Esophagus mucosa (tissue), 1 donor: ENCODE measurements around the gene MPRIP. TPM values are rescaled to one million over a fixed set of nuclear protein-coding genes. Genes with fewer than 3 reads are reported as not detected.
A peak's percentile ranks its signal among the peaks of the same experiment; 100 is the strongest.

Experiments
- ATAC-seq: fragments of 200-7000 bp; cut with Tn5 transposase; one replicate; pipeline ENCODE4 v1.9.1; 2020
- total RNA-seq: library from RNA; stranded (reverse); gene quantifications from one replicate; pipeline ENCODE4 v1.2.4, GENCODE V29; 2023
- donor health status: DM: yes; HTN: yes; CAD: no.

The MPRIP gene
- total RNA-seq, 1 donor from 2014 or later, result 132 TPM

GRCh38 chr17:17214646-17215436 lies 172.6 kb downstream of the MPRIP start:
- ATAC-seq, result no peak

- no peak for ATAC-seq
These were observed 173.3 kb downstream of the MPRIP start for GRCh38 chr17:17215575-17215974.

- ATAC-seq, result no peak
These were observed 174.0 kb downstream of the MPRIP start for GRCh38 chr17:17216236-17216635.

GRCh38 chr17:17216776-17217175 lies 174.5 kb downstream of the MPRIP start:
- ATAC-seq, result no peak

GRCh38 chr17:17217995-17218394 lies 175.7 kb downstream of the MPRIP start:
- ATAC-seq, result no peak

GRCh38 chr17:17220529-17220928 lies 178.3 kb downstream of the MPRIP start:
- peak; percentile 17 for ATAC-seq

- ATAC-seq, result no peak
These were observed 179.1 kb downstream of the MPRIP start for GRCh38 chr17:17221329-17221728.

- ATAC-seq, result no peak
These were observed 181.5 kb downstream of the MPRIP start for GRCh38 chr17:17223736-17224135.

GRCh38 chr17:17224137-17224536 lies 181.9 kb downstream of the MPRIP start:
- no peak for ATAC-seq

GRCh38 chr17:17225901-17226300 lies 183.6 kb downstream of the MPRIP start:
- no peak for ATAC-seq

GRCh38 chr17:17226451-17227265 lies 184.4 kb downstream of the MPRIP start:
- no peak for ATAC-seq

GRCh38 chr17:17227608-17228520 lies 185.6 kb downstream of the MPRIP start:
- ATAC-seq, result no peak

- ATAC-seq, result no peak
These were observed 186.4 kb downstream of the MPRIP start for GRCh38 chr17:17228521-17229279.

GRCh38 chr17:17229416-17230384 lies 187.4 kb downstream of the MPRIP start:
- ATAC-seq, result no peak

- no peak for ATAC-seq
These were observed 189.5 kb downstream of the MPRIP start for GRCh38 chr17:17231621-17232302.

GRCh38 chr17:17232303-17232621 lies 190.0 kb downstream of the MPRIP start:
- ATAC-seq, result no peak

- peak; percentile 9 for ATAC-seq
These were observed 193.2 kb downstream of the MPRIP start for GRCh38 chr17:17235212-17236174.

GRCh38 chr17:17236295-17237025 lies 194.2 kb downstream of the MPRIP start:
- ATAC-seq, result peak; percentile 27
